HepG2 (cell line): Measurements from ENCODE around the gene FANCL. TPM values are rescaled to one million over a fixed set of nuclear protein-coding genes. Genes with fewer than 3 reads are reported as not detected.
A peak's percentile ranks its signal among the peaks of the same experiment; 100 is the strongest.
"Not testable (repeated sequence)": the region's sequence is repeated elsewhere in the genome, so short reads cannot be mapped to it uniquely, and the experiment has no call there.

Source experiments
- ATAC-seq: fragments of 200-7000 bp; cut with Tn5 transposase; 3 replicates; pipeline ENCODE4 v1.9.1; 2020; ENCODE audit warnings: mild to moderate bottlenecking, moderate library complexity
- BruUV-seq: library from RNA; stranded (reverse); fragments of 400-500 nt; replicated peaks from 2 replicates; lab custom pipeline; 2021; lab: Mats Ljungman, UMichigan
- CTCF ChIA-PET: fragments of 300-600 bp; formaldehyde crosslinking; extraction: SDS; loops from one replicate; lab custom pipeline; 2021; ENCODE audit warnings: low total read pairs, inconsistent platforms, low intra/inter-chr PET ratio; lab: Yijun Ruan, JAX
- POLR2A ChIA-PET: fragments of 350-600 bp; sonication (Branson Sonifier 250); formaldehyde crosslinking; loops from one replicate; lab custom pipeline; 2020; ENCODE audit warnings: antibody characterized with exemption, inconsistent platforms; lab: Yijun Ruan, JAX
- DNase-seq: peaks from one replicate; pipeline ENCODE4 v3.0.0-alpha.2; 2015; ENCODE audit warnings: low spot score
- FAIRE-seq: peaks from 3 replicates; lab custom pipeline; 2011; peaks lifted over from hg19 to GRCh38; lab: Jason Lieb, UNC
- H2AFZ ChIP-seq: one replicate; pipeline ENCODE4 v1.6.1; 2011; ENCODE audit warnings: low read length, inconsistent platforms
- H3K27ac ChIP-seq: fragments of 300-600 bp; 3 replicates; pipeline ENCODE4 v1.8.0; 2011; ENCODE audit warnings: mixed run types, mild to moderate bottlenecking, mixed read lengths, low read length, inconsistent platforms; ENCODE audit not compliant: insufficient read depth; ENCODE audit errors: extremely low read length
- H3K27me3 ChIP-seq, 2 experiments: fragments of 200-600 bp in 1 of 2; 2 replicates in 1 of 2; 3 replicates in 1 of 2; pipeline versions ENCODE4 v1.6.0 to v1.8.0; 2011; ENCODE audit warnings: low read length in 2 of 2, mild to moderate bottlenecking in 2 of 2, moderate library complexity in 2 of 2, inconsistent platforms in 1 of 2; ENCODE audit not compliant: insufficient read depth in 2 of 2, control insufficient read depth in 1 of 2
- H3K36me3 ChIP-seq, 2 experiments: fragments of 200-600 bp in 1 of 2; replicated peaks in 1 of 2; 2 replicates in 1 of 2; 3 replicates in 1 of 2; pipeline versions ENCODE4 v1.5.1 to v1.8.0; 2011; ENCODE audit warnings: low read length in 2 of 2, inconsistent platforms in 1 of 2; ENCODE audit not compliant: insufficient read depth in 2 of 2, control insufficient read depth in 1 of 2
- H3K4me1 ChIP-seq: 2 replicates; pipeline ENCODE4 v1.5.1; 2012; ENCODE audit warnings: low read length, inconsistent platforms; ENCODE audit not compliant: insufficient read depth
- H3K4me2 ChIP-seq: 2 replicates; pipeline ENCODE4 v1.6.0; 2011; ENCODE audit warnings: low read depth, low read length, inconsistent platforms
- H3K4me3 ChIP-seq, 3 experiments: fragments of 200-600 bp in 1 of 3; sonication (generic), shearing (Covaris generic) in 1 of 3; replicated peaks in 1 of 3; 2 replicates each; pipeline ENCODE4 v1.5.1; 2011 to 2016; ENCODE audit warnings: low read length in 3 of 3, inconsistent platforms in 2 of 3, low read depth in 2 of 3, mild to moderate bottlenecking in 2 of 3, control low read depth in 1 of 3, mixed read lengths in 1 of 3; ENCODE audit not compliant: insufficient read depth in 1 of 3
- H3K79me2 ChIP-seq: one replicate; pipeline ENCODE4 v1.6.1; 2011; ENCODE audit warnings: low read length, inconsistent platforms; ENCODE audit not compliant: insufficient read depth
- H3K9ac ChIP-seq: 2 replicates; pipeline ENCODE4 v1.6.0; 2011; ENCODE audit warnings: mild to moderate bottlenecking, low read depth, low read length, inconsistent platforms; ENCODE audit not compliant: insufficient read depth
- H3K9me3 ChIP-seq: 2 replicates; pipeline ENCODE4 v1.5.1; 2012; ENCODE audit warnings: mild to moderate bottlenecking, low read length
- H4K20me1 ChIP-seq: 2 replicates; pipeline ENCODE4 v1.6.0; 2011; ENCODE audit warnings: inconsistent platforms, mild to moderate bottlenecking, low read length, moderate library complexity; ENCODE audit not compliant: insufficient read depth
- ZBTB33 ChIP-seq: sonication (generic); formaldehyde crosslinking; IDR thresholded peaks from 2 replicates; pipeline ENCODE4 v1.4.0; 2020; ENCODE audit warnings: missing genetic modification reagents
- ZNF687 ChIP-seq: sonication (generic); formaldehyde crosslinking; IDR thresholded peaks from 2 replicates; pipeline ENCODE4 v1.5.1; 2020; ENCODE audit warnings: mild to moderate bottlenecking, missing genetic modification reagents, moderate library complexity
- WGBS: methylation state at CpG from one replicate; pipeline ENCODE4 v1.1.6; 2017; ENCODE audit warnings: low lambda C conversion rate; 5-methylcytosine and 5-hydroxymethylcytosine counted together
- in situ Hi-C: cut with HindIII; loops from 2 replicates; pipeline ENCODE4 v1.10.0; 2017; ENCODE audit warnings: low pct_unique_long_range_greater_than_20kb; ENCODE audit not compliant: extremely low pct_ligation_motif_present
- intact Hi-C: fragments of 100-400 bp; cut with micrococcal nuclease; formaldehyde crosslinking; loops from one replicate; pipeline ENCODE4 v1.10.0; 2022; ENCODE audit not compliant: unreplicated experiment
- polyA plus RNA-seq, 8 experiments: library from polyadenylated mRNA; depleted of rRNA in 3 of 8; stranded (reverse) in 7 of 8; unstranded in 1 of 8; fragments of >200 nt; fragmentation: Illumina TruSeq in 4 of 8; extraction: Trizol in 4 of 8; gene quantifications; 2 replicates each; pipeline versions ENCODE4 v1.2.1 to v1.2.3, GENCODE V29; 2011 to 2016; ENCODE audit warnings: low read depth in 4 of 8, missing spikeins in 1 of 8, mixed read lengths in 1 of 8; ENCODE audit not compliant: insufficient read depth in 1 of 8
- total RNA-seq, 5 experiments: library from RNA; depleted of rRNA; stranded (reverse); fragments of >200 nt; fragmentation: Illumina TruSeq; extraction: Trizol; gene quantifications; 2 replicates each; pipeline ENCODE4 v1.2.3, GENCODE V29; 2016; ENCODE audit warnings: low read depth in 1 of 5

The FANCL gene
- total and polyA plus RNA-seq, 2 of the 13 experiments (the other 11 are each of a cell fraction or from before 2014, with no cell fraction given) = 40.7 to 66.8 TPM

- Histone ChIP-seq H3K9me3 (peaks cover 23% of the 10 kb centered on the region; the same call in 1 of the 2 replicates), H3K36me3 (peaks cover 5 to 33% of the 10 kb centered on the region in 2 experiments; a peak in 4 of 5 replicates)
- H3K79me2 ChIP-seq, ATAC-seq, FAIRE-seq, H2AFZ ChIP-seq, CTCF ChIA-PET, H3K27ac ChIP-seq, intact Hi-C loops, H3K4me1 ChIP-seq, H3K4me3 ChIP-seq, in situ Hi-C loops, H4K20me1 ChIP-seq, POLR2A ChIA-PET, DNase-seq, H3K27me3 ChIP-seq, H3K4me2 ChIP-seq, H3K9ac ChIP-seq, BruUV-seq: not testable (repeated sequence)
- WGBS = over 99% methylated on average over 6 of the region's 6 CpGs
- TF ChIP-seq ZNF687 (CRISPR knock-in tag) (peak; percentile 9; the same call in 1 of the 2 replicates), ZBTB33 (CRISPR knock-in tag) (0 out of 2 replicates have a peak, but pooled peaks have one; percentile 28)
Measured at GRCh38 chr2:58210951-58211568, 30.1 kb downstream of the FANCL start.
